OCI-LY3 (cell line): ENCODE results near the gene TMEM106C.

ENCODE experiments used
- H2AFZ ChIP-seq: fragments of 200-600, 300-600 bp; shearing (Covaris generic); 2 replicates; pipeline ENCODE4 v1.6.0; 2014; ENCODE audit warnings: antibody characterized with exemption, low read depth, low read length
- H3K27ac ChIP-seq: fragments of 200-600, 300-600 bp; sonication (generic); 2 replicates; pipeline ENCODE4 v1.5.1; 2014; ENCODE audit warnings: mild to moderate bottlenecking, low read length, moderate library complexity, mixed read lengths
- H3K27me3 ChIP-seq: fragments of 200-600, 300-600 bp; sonication (generic); 2 replicates; pipeline ENCODE4 v1.6.1; 2014; ENCODE audit warnings: low read depth, low read length, mixed read lengths
- H3K36me3 ChIP-seq: fragments of 200-600, 300-600 bp; sonication (generic); replicated peaks from 2 replicates; pipeline ENCODE3; 2014; ENCODE audit warnings: low read depth, low read length, mixed read lengths
- H3K4me1 ChIP-seq: fragments of 300-600, 200-600 bp; sonication (generic); 2 replicates; pipeline ENCODE4 v1.6.1; 2014; ENCODE audit warnings: low read length, mixed read lengths
- H3K4me2 ChIP-seq: fragments of 200-600, 300-600 bp; sonication (generic); 2 replicates; pipeline ENCODE4 v1.6.1; 2014; ENCODE audit warnings: low read length, mixed read lengths
- H3K4me3 ChIP-seq: fragments of 300-600, 200-600 bp; sonication (generic); 2 replicates; pipeline ENCODE4 v1.5.1; 2014; ENCODE audit warnings: antibody characterized with exemption, mild to moderate bottlenecking, low read length, moderate library complexity
- H3K79me2 ChIP-seq: fragments of 300-600, 200-600 bp; shearing (Covaris generic); 2 replicates; pipeline ENCODE4 v1.6.1; 2014; ENCODE audit warnings: mild to moderate bottlenecking, low read length, mixed read lengths
- H3K9ac ChIP-seq: fragments of 300-600, 200-600 bp; shearing (Covaris generic); 2 replicates; pipeline ENCODE4 v1.6.0; 2014; ENCODE audit warnings: mild to moderate bottlenecking, low read length, moderate library complexity
- H3K9me3 ChIP-seq: fragments of 200-600, 300-600 bp; shearing (Covaris generic); 2 replicates; pipeline ENCODE4 v1.6.1; 2014; ENCODE audit warnings: low read length, mixed read lengths; ENCODE audit not compliant: insufficient read depth
- H4K20me1 ChIP-seq: fragments of 200-600, 300-600 bp; sonication (generic); 2 replicates; pipeline ENCODE4 v1.6.1; 2016; ENCODE audit warnings: low read length, mixed read lengths; ENCODE audit not compliant: insufficient read depth
- EZH2phosphoT487 ChIP-seq: fragments of 200-600 bp; shearing (Covaris generic); IDR thresholded peaks from 2 replicates; pipeline ENCODE4 v1.6.1; 2018; ENCODE audit warnings: antibody characterized with exemption, mixed run types, low read depth
- TF ChIP-seq, protein P1 (sequence below): fragments of 200-600, 300-600 bp; sonication (generic); IDR thresholded peaks from 2 replicates; pipeline ENCODE4 v1.5.1; 2014; ENCODE audit warnings: antibody characterized with exemption, low read length, low read depth

The TMEM106C gene

GRCh38 chr12:47972895-47973294 lies 9.5 kb downstream of the TMEM106C start:
- no peaks in the 10 kb centered on the region for H4K20me1 ChIP-seq
- TF ChIP-seq, protein P1, sequence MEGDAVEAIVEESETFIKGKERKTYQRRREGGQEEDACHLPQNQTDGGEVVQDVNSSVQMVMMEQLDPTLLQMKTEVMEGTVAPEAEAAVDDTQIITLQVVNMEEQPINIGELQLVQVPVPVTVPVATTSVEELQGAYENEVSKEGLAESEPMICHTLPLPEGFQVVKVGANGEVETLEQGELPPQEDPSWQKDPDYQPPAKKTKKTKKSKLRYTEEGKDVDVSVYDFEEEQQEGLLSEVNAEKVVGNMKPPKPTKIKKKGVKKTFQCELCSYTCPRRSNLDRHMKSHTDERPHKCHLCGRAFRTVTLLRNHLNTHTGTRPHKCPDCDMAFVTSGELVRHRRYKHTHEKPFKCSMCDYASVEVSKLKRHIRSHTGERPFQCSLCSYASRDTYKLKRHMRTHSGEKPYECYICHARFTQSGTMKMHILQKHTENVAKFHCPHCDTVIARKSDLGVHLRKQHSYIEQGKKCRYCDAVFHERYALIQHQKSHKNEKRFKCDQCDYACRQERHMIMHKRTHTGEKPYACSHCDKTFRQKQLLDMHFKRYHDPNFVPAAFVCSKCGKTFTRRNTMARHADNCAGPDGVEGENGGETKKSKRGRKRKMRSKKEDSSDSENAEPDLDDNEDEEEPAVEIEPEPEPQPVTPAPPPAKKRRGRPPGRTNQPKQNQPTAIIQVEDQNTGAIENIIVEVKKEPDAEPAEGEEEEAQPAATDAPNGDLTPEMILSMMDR = no peak
- no peak for TF ChIP-seq EZH2phosphoT487
- no peak overlapping the region for H3K4me2 ChIP-seq
- no peak overlapping the region for H3K27ac ChIP-seq
- no peaks in the 10 kb centered on the region for H3K79me2 ChIP-seq
- no peaks in the 10 kb centered on the region for H3K4me1 ChIP-seq
- H3K9ac ChIP-seq = no peak overlapping the region
- H3K9me3 ChIP-seq = no peaks in the 10 kb centered on the region
- H3K27me3 ChIP-seq = no peaks in the 10 kb centered on the region
- no peak overlapping the region for H3K4me3 ChIP-seq
- H2AFZ ChIP-seq = no peak overlapping the region
- H3K36me3 ChIP-seq = peaks cover 13% of the 10 kb centered on the region

- H3K36me3 ChIP-seq = peaks cover 7% of the 10 kb centered on the region
These were observed 10.5 kb downstream of the TMEM106C start for GRCh38 chr12:47973870-47974269.

DNA sequence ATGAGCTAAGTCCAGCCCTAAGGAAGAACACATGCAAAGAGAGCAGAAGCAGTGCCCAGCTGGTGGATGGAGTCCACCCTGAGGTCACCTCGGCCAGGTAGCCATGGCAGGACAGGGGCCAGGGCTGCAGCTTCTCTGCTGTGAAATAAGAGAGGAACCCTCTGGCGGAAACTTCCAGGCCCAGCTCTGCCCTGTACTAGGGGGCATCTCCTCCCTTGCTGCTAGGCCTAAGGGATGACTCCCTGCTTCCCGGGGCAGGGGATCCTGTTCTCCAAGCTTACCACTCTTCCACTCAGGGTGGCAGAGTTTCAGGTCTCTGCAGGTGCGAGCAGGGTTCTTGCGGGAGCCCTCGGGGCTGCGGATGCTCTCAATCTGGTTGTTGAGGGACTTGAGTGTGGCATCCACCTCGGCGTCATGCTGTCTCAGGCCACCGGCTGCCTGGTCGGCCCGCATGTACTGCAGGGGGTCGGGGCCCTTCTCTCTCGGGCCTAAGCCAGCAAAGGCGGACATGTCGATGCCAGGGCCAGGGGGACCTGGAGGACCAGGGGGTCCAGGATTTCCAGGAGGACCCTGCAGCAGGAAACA lies 11.7 kb downstream of the TMEM106C start:
- no peaks in the 10 kb centered on the region for H3K36me3 ChIP-seq
- H3K79me2 ChIP-seq = no peaks in the 10 kb centered on the region
- H3K9ac ChIP-seq = no peak overlapping the region

More at GRCh38 chr12:47973870-47974269, 10.5 kb downstream of the TMEM106C start:
- no peak overlapping the region for H3K27ac ChIP-seq
- H3K4me2 ChIP-seq = no peak overlapping the region
- no peaks in the 10 kb centered on the region for H3K79me2 ChIP-seq
- H3K4me3 ChIP-seq = no peak overlapping the region
- no peaks in the 10 kb centered on the region for H3K27me3 ChIP-seq
- no peaks in the 10 kb centered on the region for H3K4me1 ChIP-seq
- no peak overlapping the region for H3K9ac ChIP-seq
- no peaks in the 10 kb centered on the region for H4K20me1 ChIP-seq
- no peak overlapping the region for H2AFZ ChIP-seq
- H3K9me3 ChIP-seq = no peaks in the 10 kb centered on the region
- no peak for TF ChIP-seq EZH2phosphoT487
- TF ChIP-seq, protein P1 = no peak

GRCh38 chr12:47975816-47976215 lies 12.4 kb downstream of the TMEM106C start:
- no peaks in the 10 kb centered on the region for H4K20me1 ChIP-seq
- TF ChIP-seq, protein P1 = no peak
- TF ChIP-seq EZH2phosphoT487 = no peak

More for the DNA sequence above, 11.7 kb downstream of the TMEM106C start:
- no peak overlapping the region for H3K27ac ChIP-seq
- TF ChIP-seq, protein P1 = no peak
- TF ChIP-seq EZH2phosphoT487 = no peak
- H3K4me2 ChIP-seq = no peak overlapping the region
- H3K4me3 ChIP-seq = no peak overlapping the region
- no peaks in the 10 kb centered on the region for H4K20me1 ChIP-seq
- no peaks in the 10 kb centered on the region for H3K27me3 ChIP-seq
- H3K9me3 ChIP-seq = no peaks in the 10 kb centered on the region
- no peaks in the 10 kb centered on the region for H3K4me1 ChIP-seq
- H2AFZ ChIP-seq = no peak overlapping the region

More at GRCh38 chr12:47975816-47976215, 12.4 kb downstream of the TMEM106C start:
- H3K27me3 ChIP-seq = no peaks in the 10 kb centered on the region
- H3K27ac ChIP-seq = no peak overlapping the region
- no peaks in the 10 kb centered on the region for H3K4me1 ChIP-seq
- H3K36me3 ChIP-seq = no peaks in the 10 kb centered on the region
- no peaks in the 10 kb centered on the region for H3K79me2 ChIP-seq
- no peaks in the 10 kb centered on the region for H3K9me3 ChIP-seq
- no peak overlapping the region for H2AFZ ChIP-seq
- H3K9ac ChIP-seq = no peak overlapping the region
- no peak overlapping the region for H3K4me3 ChIP-seq
- no peak overlapping the region for H3K4me2 ChIP-seq
